Astrocyte (in vitro differentiated cells and primary cell): ENCODE data around the gene SLC35C1. TPM values are rescaled to one million over a fixed set of nuclear protein-coding genes. Genes with fewer than 3 reads are reported as not detected.

Source experiments
- DNase-seq: peaks from one replicate; pipeline ENCODE4 v3.0.0-alpha.2; 2010; ENCODE audit warnings: low read depth
- FAIRE-seq: peaks from 2 replicates; lab custom pipeline; 2011; peaks lifted over from hg19 to GRCh38; lab: Jason Lieb, UNC
- H2AFZ ChIP-seq: 2 replicates; pipeline ENCODE4 v1.6.0; 2012; ENCODE audit warnings: low read depth, low read length, inconsistent platforms
- H3K27ac ChIP-seq: 2 replicates; pipeline ENCODE4 v1.5.1; 2011; ENCODE audit warnings: low read depth, low read length, inconsistent platforms
- H3K27me3 ChIP-seq: 2 replicates; pipeline ENCODE4 v1.6.0; 2011; ENCODE audit warnings: low read length, inconsistent platforms; ENCODE audit not compliant: insufficient read depth
- H3K36me3 ChIP-seq: 2 replicates; pipeline ENCODE4 v1.5.1; 2011; ENCODE audit warnings: low read length, inconsistent platforms; ENCODE audit not compliant: insufficient read depth
- H3K4me1 ChIP-seq: 2 replicates; pipeline ENCODE4 v1.5.1; 2011; ENCODE audit warnings: low read length, inconsistent platforms; ENCODE audit not compliant: insufficient read depth
- H3K4me2 ChIP-seq: 2 replicates; pipeline ENCODE4 v1.6.0; 2012; ENCODE audit warnings: low read length, inconsistent platforms
- H3K4me3 ChIP-seq: 2 replicates; pipeline ENCODE4 v1.5.1; 2011; ENCODE audit warnings: low read depth, mild to moderate bottlenecking, low read length, inconsistent platforms; ENCODE audit not compliant: insufficient read depth
- H3K79me2 ChIP-seq: 2 replicates; pipeline ENCODE4 v1.6.0; 2012; ENCODE audit warnings: mild to moderate bottlenecking, low read length, inconsistent platforms; ENCODE audit not compliant: insufficient read depth
- H3K9ac ChIP-seq: 2 replicates; pipeline ENCODE4 v1.6.0; 2012; ENCODE audit warnings: mild to moderate bottlenecking, low read length, inconsistent platforms
- H3K9me3 ChIP-seq: 2 replicates; pipeline ENCODE4 v1.5.1; 2012; ENCODE audit warnings: low read depth, mild to moderate bottlenecking, low read length, inconsistent platforms; ENCODE audit not compliant: insufficient read depth
- H4K20me1 ChIP-seq: 2 replicates; pipeline ENCODE4 v1.6.0; 2012; ENCODE audit warnings: low read length, inconsistent platforms; ENCODE audit not compliant: insufficient read depth
- H3K27ac Mint-ChIP-seq: one replicate; pipeline ENCODE4 v1.8.0; 2021; ENCODE audit warnings: mild to moderate bottlenecking, mixed read lengths; ENCODE audit not compliant: unreplicated experiment
- H3K27me3 Mint-ChIP-seq: one replicate; pipeline ENCODE4 v1.8.0; 2021; ENCODE audit warnings: low read depth, mixed read lengths; ENCODE audit not compliant: unreplicated experiment
- H3K36me3 Mint-ChIP-seq: one replicate; pipeline ENCODE4 v1.8.0; 2021; ENCODE audit warnings: low read depth, mixed read lengths; ENCODE audit not compliant: unreplicated experiment
- H3K4me1 Mint-ChIP-seq: one replicate; pipeline ENCODE4 v1.8.0; 2021; ENCODE audit warnings: low read depth, mixed read lengths; ENCODE audit not compliant: unreplicated experiment
- H3K4me3 Mint-ChIP-seq: one replicate; pipeline ENCODE4 v1.8.0; 2021; ENCODE audit warnings: mild to moderate bottlenecking, moderate library complexity, mixed read lengths; ENCODE audit not compliant: unreplicated experiment
- H3K9me3 Mint-ChIP-seq: one replicate; pipeline ENCODE4 v1.8.0; 2021; ENCODE audit warnings: mild to moderate bottlenecking, mixed read lengths; ENCODE audit not compliant: unreplicated experiment
- EZH2 ChIP-seq: IDR thresholded peaks from 2 replicates; pipeline ENCODE4 v1.6.1; 2012; ENCODE audit warnings: mild to moderate bottlenecking, low read length, inconsistent platforms; ENCODE audit not compliant: insufficient read depth
- total RNA-seq: library from RNA; stranded (reverse); gene quantifications from 2 replicates; pipeline ENCODE4 v1.2.1, GENCODE V29; 2021
- TF ChIP-seq, protein P1 (sequence below): IDR thresholded peaks from 2 replicates; pipeline ENCODE4 v1.5.1; 2011; ENCODE audit warnings: low read depth, mild to moderate bottlenecking, inconsistent platforms, low read length, moderate library complexity; ENCODE audit not compliant: insufficient read depth

SLC35C1 gene
- total RNA-seq, 1 donor from 2014 or later: 23.4 TPM

- Histone ChIP-seq H3K4me2 (no peak overlapping the region), H2AFZ (no peak overlapping the region)
- H3K4me3 Mint-ChIP-seq: no peak overlapping the region
Observed at GRCh38 chr11:45756384-45757010, 48.5 kb upstream of the SLC35C1 start.

DNA sequence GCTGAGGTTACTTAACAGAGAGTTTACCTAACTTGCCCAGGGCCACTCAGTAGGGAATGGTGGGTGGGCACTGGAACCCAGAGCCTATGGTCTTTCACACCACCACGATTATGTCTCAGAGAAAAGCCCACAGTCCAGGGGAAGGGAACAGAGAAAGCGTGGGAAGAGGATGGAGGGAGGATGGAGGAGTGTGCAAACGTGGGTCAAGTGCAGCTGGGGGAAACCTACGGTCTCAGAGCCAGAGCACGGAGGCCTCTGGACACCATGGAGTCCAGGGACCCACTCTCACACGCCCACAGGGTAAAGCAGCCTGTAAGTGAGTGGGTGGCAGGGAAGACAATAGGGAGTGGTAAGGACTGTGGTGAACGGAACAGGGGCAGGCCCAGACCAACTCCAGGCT, 47.3 kb upstream of the SLC35C1 start:
- H3K9me3 ChIP-seq: no peaks in the 10 kb centered on the region
- no peak overlapping the region for H3K27ac ChIP-seq
- peaks cover 3% of the 10 kb centered on the region for H3K27me3 ChIP-seq
- no peak overlapping the region for H3K9ac ChIP-seq
- DNase-seq: no peak
- H3K4me3 ChIP-seq: no peak overlapping the region
- Mint-ChIP-seq H3K36me3 (no peaks in the 10 kb centered on the region), H3K4me3 (no peak overlapping the region), H3K9me3 (no peaks in the 10 kb centered on the region), H3K27ac (no peak overlapping the region), H3K4me1 (peaks cover 4% of the 10 kb centered on the region), H3K27me3 (peaks cover 32% of the 10 kb centered on the region)
- no peaks in the 10 kb centered on the region for H3K4me1 ChIP-seq
- no peaks in the 10 kb centered on the region for H3K36me3 ChIP-seq
- TF ChIP-seq, protein P1, sequence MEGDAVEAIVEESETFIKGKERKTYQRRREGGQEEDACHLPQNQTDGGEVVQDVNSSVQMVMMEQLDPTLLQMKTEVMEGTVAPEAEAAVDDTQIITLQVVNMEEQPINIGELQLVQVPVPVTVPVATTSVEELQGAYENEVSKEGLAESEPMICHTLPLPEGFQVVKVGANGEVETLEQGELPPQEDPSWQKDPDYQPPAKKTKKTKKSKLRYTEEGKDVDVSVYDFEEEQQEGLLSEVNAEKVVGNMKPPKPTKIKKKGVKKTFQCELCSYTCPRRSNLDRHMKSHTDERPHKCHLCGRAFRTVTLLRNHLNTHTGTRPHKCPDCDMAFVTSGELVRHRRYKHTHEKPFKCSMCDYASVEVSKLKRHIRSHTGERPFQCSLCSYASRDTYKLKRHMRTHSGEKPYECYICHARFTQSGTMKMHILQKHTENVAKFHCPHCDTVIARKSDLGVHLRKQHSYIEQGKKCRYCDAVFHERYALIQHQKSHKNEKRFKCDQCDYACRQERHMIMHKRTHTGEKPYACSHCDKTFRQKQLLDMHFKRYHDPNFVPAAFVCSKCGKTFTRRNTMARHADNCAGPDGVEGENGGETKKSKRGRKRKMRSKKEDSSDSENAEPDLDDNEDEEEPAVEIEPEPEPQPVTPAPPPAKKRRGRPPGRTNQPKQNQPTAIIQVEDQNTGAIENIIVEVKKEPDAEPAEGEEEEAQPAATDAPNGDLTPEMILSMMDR: no peak
- TF ChIP-seq EZH2: no peak
- H2AFZ ChIP-seq: no peak overlapping the region
- no peaks in the 10 kb centered on the region for H3K79me2 ChIP-seq
- FAIRE-seq: no peak
- H4K20me1 ChIP-seq: no peaks in the 10 kb centered on the region
- no peak overlapping the region for H3K4me2 ChIP-seq

More at GRCh38 chr11:45756384-45757010, 48.5 kb upstream of the SLC35C1 start:
- Mint-ChIP-seq H3K27ac (no peak overlapping the region), H3K27me3 (peaks cover 37% of the 10 kb centered on the region), H3K9me3 (no peaks in the 10 kb centered on the region), H3K4me1 (peaks cover 4% of the 10 kb centered on the region), H3K36me3 (no peaks in the 10 kb centered on the region)
- no peak overlapping the region for H3K27ac ChIP-seq
- H3K4me1 ChIP-seq: no peaks in the 10 kb centered on the region
- H3K9ac ChIP-seq: no peak overlapping the region
- no peak for TF ChIP-seq EZH2
- TF ChIP-seq, protein P1: no peak
- no peaks in the 10 kb centered on the region for H4K20me1 ChIP-seq
- FAIRE-seq (no peak), DNase-seq (no peak)
- H3K4me3 ChIP-seq: no peak overlapping the region
- no peaks in the 10 kb centered on the region for H3K36me3 ChIP-seq
- H3K27me3 ChIP-seq: peaks cover 4% of the 10 kb centered on the region
- no peaks in the 10 kb centered on the region for H3K79me2 ChIP-seq
- H3K9me3 ChIP-seq: no peaks in the 10 kb centered on the region

DNA sequence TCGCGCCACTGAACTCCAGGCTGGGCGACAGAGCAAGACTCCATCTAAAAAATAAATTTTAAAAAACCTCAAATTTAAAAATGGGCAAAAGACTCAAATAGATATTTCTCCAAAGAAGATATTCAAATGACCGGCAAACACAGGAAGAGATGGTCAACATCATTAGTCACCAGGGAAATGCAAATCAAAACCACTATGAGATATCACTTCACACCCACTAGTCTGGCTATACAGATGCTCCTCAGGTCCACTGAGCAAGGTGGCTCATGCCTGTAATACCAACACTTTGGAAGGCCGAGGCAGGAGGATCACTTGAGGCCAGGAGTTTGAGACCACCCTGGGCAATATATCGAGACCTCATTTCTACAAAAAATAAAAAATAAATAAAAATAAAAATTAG, 43.3 kb upstream of the SLC35C1 start:
- H3K4me3 ChIP-seq: no peak overlapping the region
- DNase-seq (no peak), FAIRE-seq (no peak)
- H3K9me3 ChIP-seq: no peaks in the 10 kb centered on the region
- H2AFZ ChIP-seq: no peak overlapping the region
- TF ChIP-seq, protein P1: no peak
- no peak for TF ChIP-seq EZH2
- H3K36me3 ChIP-seq: no peaks in the 10 kb centered on the region
- Mint-ChIP-seq H3K36me3 (no peaks in the 10 kb centered on the region), H3K9me3 (no peaks in the 10 kb centered on the region), H3K4me1 (no peaks in the 10 kb centered on the region), H3K27ac (no peak overlapping the region), H3K27me3 (peaks cover 46% of the 10 kb centered on the region), H3K4me3 (no peak overlapping the region)
- H3K4me2 ChIP-seq: no peak overlapping the region
- no peaks in the 10 kb centered on the region for H3K79me2 ChIP-seq
- no peak overlapping the region for H3K9ac ChIP-seq
- H3K27me3 ChIP-seq: peaks cover 2% of the 10 kb centered on the region
- no peaks in the 10 kb centered on the region for H3K4me1 ChIP-seq
- no peaks in the 10 kb centered on the region for H4K20me1 ChIP-seq
- H3K27ac ChIP-seq: no peak overlapping the region
